GM12891 (cell line): ENCODE data around the gene TEDC2.

ENCODE experiments used
- DNase-seq: peaks from one replicate; pipeline ENCODE4 v3.0.0; 2011; ENCODE audit warnings: low spot score; ENCODE audit not compliant: insufficient read length
- FAIRE-seq: peaks from 2 replicates; lab custom pipeline; 2011; peaks lifted over from hg19 to GRCh38; lab: Jason Lieb, UNC
- PAX5 ChIP-seq: IDR thresholded peaks from 2 replicates; pipeline ENCODE4 v1.6.1; 2011; ENCODE audit warnings: low read length, moderate library complexity, mild to moderate bottlenecking; ENCODE audit not compliant: insufficient read depth, severe bottlenecking
- POLR2A ChIP-seq: IDR thresholded peaks from 2 replicates; pipeline ENCODE4 v1.6.1; 2011; ENCODE audit warnings: low read depth, low read length, control low read depth
- POLR2AphosphoS5 ChIP-seq: IDR thresholded peaks from 2 replicates; pipeline ENCODE4 v1.6.1; 2011; ENCODE audit warnings: low read depth, low read length, control low read depth
- POU2F2 ChIP-seq: IDR thresholded peaks from 2 replicates; pipeline ENCODE4 v1.6.1; 2011; ENCODE audit warnings: low read depth, mild to moderate bottlenecking, control low read depth, low read length, moderate library complexity
- SPI1 ChIP-seq: IDR thresholded peaks from 2 replicates; pipeline ENCODE4 v1.6.1; 2011; ENCODE audit warnings: low read depth, low read length, control low read depth
- TAF1 ChIP-seq: IDR thresholded peaks from 2 replicates; pipeline ENCODE4 v1.6.1; 2011; ENCODE audit warnings: low read depth, low read length, control low read depth

Gene TEDC2

GRCh38 chr16:2490190-2491105 is 30.5 kb downstream of the TEDC2 start:
- DNase-seq (no peak), FAIRE-seq (no peak)

GRCh38 chr16:2492292-2492691 is 32.4 kb downstream of the TEDC2 start:
- FAIRE-seq (no peak), DNase-seq (no peak)
- TF ChIP-seq SPI1 (no peak), POU2F2 (no peak), POLR2AphosphoS5 (no peak), POLR2A (no peak), PAX5 (no peak), TAF1 (no peak)

More at GRCh38 chr16:2490190-2491105, 30.5 kb downstream of the TEDC2 start:
- TF ChIP-seq POLR2AphosphoS5: no peak
- TF ChIP-seq PAX5: no peak
- no peak for TF ChIP-seq SPI1
- no peak for TF ChIP-seq POLR2A
- TF ChIP-seq POU2F2: no peak
- TF ChIP-seq TAF1: no peak

- no peak for TF ChIP-seq POU2F2
- TF ChIP-seq PAX5: no peak
- TF ChIP-seq POLR2AphosphoS5: no peak
- no peak for TF ChIP-seq POLR2A
- TF ChIP-seq SPI1: no peak
- TF ChIP-seq TAF1: no peak
- FAIRE-seq (no peak), DNase-seq (no peak)
Measured at GRCh38 chr16:2493605-2494004, 33.7 kb downstream of the TEDC2 start.

GRCh38 chr16:2494616-2495015 is 34.7 kb downstream of the TEDC2 start:
- no peak for TF ChIP-seq POU2F2
- no peak for TF ChIP-seq POLR2AphosphoS5
- TF ChIP-seq TAF1: no peak
- no peak for TF ChIP-seq POLR2A
- no peak for TF ChIP-seq PAX5
- no peak for DNase-seq
- FAIRE-seq: no peak

- TF ChIP-seq TAF1: no peak
- DNase-seq: no peak
- FAIRE-seq: no peak
Measured at GRCh38 chr16:2495041-2495440, 35.1 kb downstream of the TEDC2 start.

GRCh38 chr16:2496223-2497115 is 36.6 kb downstream of the TEDC2 start:
- no peak for DNase-seq
- TF ChIP-seq POLR2AphosphoS5: no peak
- no peak for TF ChIP-seq TAF1
- TF ChIP-seq SPI1: no peak
- TF ChIP-seq POLR2A: no peak
- no peak for TF ChIP-seq PAX5
- TF ChIP-seq POU2F2: no peak
- no peak for FAIRE-seq

GRCh38 chr16:2497116-2497630 is 37.3 kb downstream of the TEDC2 start:
- TF ChIP-seq PAX5 (no peak), POU2F2 (no peak), TAF1 (no peak), POLR2AphosphoS5 (no peak), POLR2A (no peak), SPI1 (no peak)
- FAIRE-seq: no peak
- no peak for DNase-seq

- DNase-seq: no peak
- no peak for TF ChIP-seq POLR2A
- TF ChIP-seq SPI1: no peak
- TF ChIP-seq POU2F2: no peak
- no peak for TF ChIP-seq PAX5
- TF ChIP-seq TAF1: no peak
- no peak for TF ChIP-seq POLR2AphosphoS5
- no peak for FAIRE-seq
Measured at GRCh38 chr16:2497695-2498484, 38.0 kb downstream of the TEDC2 start.

- DNase-seq: no peak
- no peak for FAIRE-seq
- TF ChIP-seq POLR2A (no peak), TAF1 (no peak)
Measured at GRCh38 chr16:2498531-2499253, 38.8 kb downstream of the TEDC2 start.
